Measurements from ENCODE around the gene SMURF1. TPM values are rescaled to one million over a fixed set of nuclear protein-coding genes. Genes with fewer than 3 reads are reported as not detected.

The SMURF1 gene
- total RNA-seq, 2 experiments from 2014 or later = 12.4 to 13.4 TPM

DNA sequence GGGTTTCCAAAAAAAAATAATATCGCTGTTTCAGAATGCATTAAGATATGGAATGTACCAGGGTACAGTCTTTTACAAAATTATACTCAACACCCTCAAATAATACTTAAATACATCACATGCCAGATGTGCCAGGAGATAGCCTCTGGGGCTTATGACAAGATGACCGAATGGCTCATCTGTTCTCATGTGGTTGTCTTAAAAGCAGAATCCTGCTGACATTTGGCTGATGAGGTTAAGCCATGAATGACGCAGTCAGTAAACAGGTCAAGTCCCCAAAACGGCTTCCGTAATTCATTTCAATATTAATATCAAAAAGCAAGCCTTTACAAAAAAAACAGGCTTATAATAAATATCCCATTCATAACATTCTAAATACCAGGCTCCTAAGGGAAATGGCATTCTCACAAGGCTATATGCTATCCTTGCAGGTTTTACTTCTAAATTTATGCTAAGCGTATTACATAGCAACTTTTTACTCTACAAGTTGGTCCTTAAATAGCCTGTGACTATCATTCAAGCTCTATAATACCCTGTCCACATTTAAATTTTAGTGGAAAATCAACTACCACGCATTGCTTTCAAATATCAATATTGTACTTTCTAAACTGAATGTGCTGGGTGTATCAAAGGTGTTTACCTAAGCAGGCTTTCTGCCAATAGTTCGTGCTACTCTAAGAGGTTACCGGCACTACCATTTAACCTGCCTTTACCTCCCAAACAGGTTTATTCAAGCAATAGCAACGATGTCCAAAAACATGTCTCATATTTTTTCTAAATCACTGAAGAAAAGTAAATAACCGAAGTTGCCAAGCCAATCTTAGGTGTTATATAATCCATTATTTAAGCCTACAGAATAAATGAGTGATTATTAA is 15.6 kb downstream of the SMURF1 start:
- peaks cover 43% of the 10 kb centered on the region for H3K4me1 Mint-ChIP-seq

DNA sequence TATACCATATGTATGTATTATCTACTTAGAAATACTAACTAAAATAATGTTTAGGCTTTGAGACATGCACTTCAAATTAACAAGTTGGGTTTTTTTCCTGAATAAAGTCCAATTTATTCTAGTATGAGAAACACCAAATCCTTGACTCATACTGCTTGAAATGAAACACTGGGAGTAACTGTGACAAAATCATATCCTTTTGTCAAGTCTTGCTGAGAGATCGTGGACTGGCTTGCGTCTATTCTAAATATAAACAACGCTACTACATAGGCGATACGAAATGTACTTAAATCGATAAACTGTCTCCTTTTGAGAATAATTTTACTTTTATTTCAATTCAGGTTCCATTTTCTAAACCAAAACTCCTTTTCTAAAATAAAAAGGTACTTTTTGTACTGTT is 16.3 kb downstream of the SMURF1 start:
- CTCF ChIA-PET = interaction anchor here (0.8 kb wide), 1 partner anchor 12 kb away, joined by 3 read pairs; no protein-coding TSS in a partner anchor
- Mint-ChIP-seq H3K36me3 (ENCODE audit: low read depth) (peaks cover 2% of the 10 kb centered on the region), H3K4me3 (no peak overlapping the region), H3K4me1 (peaks cover 36% of the 10 kb centered on the region), H3K27me3 (no peaks in the 10 kb centered on the region), H3K27ac (no peak overlapping the region), H3K9me3 (ENCODE audit: low read depth) (no peaks in the 10 kb centered on the region)
- no peak for ATAC-seq
- no peak for DNase-seq
- POLR2A ChIA-PET = no interaction called here
- intact Hi-C loops (cut with DNase I, micrococcal nuclease) = no loop called here

More for the DNA sequence above, 15.6 kb downstream of the SMURF1 start:
- Mint-ChIP-seq H3K36me3 (ENCODE audit: low read depth) (no peaks in the 10 kb centered on the region), H3K4me3 (no peak overlapping the region), H3K27me3 (no peaks in the 10 kb centered on the region), H3K9me3 (ENCODE audit: low read depth) (no peaks in the 10 kb centered on the region), H3K27ac (no peak overlapping the region)
- intact Hi-C loops (cut with DNase I, micrococcal nuclease) = no loop called here
- CTCF ChIA-PET = no interaction called here
- DNase-seq = no peak
- no peak for ATAC-seq
- POLR2A ChIA-PET = no interaction called here

- H3K27ac Mint-ChIP-seq = no peak overlapping the region
- POLR2A ChIA-PET = interaction anchor here (0.7 kb wide), 1 partner anchor 33 kb away, joined by 4 read pairs; no protein-coding TSS in a partner anchor
- intact Hi-C loops (cut with DNase I, micrococcal nuclease) = no loop called here
- no peak overlapping the region for H3K4me3 Mint-ChIP-seq
- CTCF ChIA-PET = interaction anchor here (0.8 kb wide), 1 partner anchor 13 kb away, joined by 3 read pairs; no protein-coding TSS in a partner anchor
- no peaks in the 10 kb centered on the region for H3K9me3 Mint-ChIP-seq (ENCODE audit: low read depth)
- DNase-seq (no peak), ATAC-seq (no peak)
- H3K27me3 Mint-ChIP-seq = no peaks in the 10 kb centered on the region
- peaks cover 3% of the 10 kb centered on the region for H3K36me3 Mint-ChIP-seq (ENCODE audit: low read depth)
- H3K4me1 Mint-ChIP-seq = peaks cover 31% of the 10 kb centered on the region
These were observed 16.9 kb downstream of the SMURF1 start for GRCh38 chr7:99126921-99127553.

GRCh38 chr7:99125505-99125865 is 18.4 kb downstream of the SMURF1 start:
- no peak for ATAC-seq
- no peak overlapping the region for H3K27ac Mint-ChIP-seq
- intact Hi-C loops (cut with DNase I, micrococcal nuclease) = no loop called here
- H3K27me3 Mint-ChIP-seq = no peaks in the 10 kb centered on the region
- POLR2A ChIA-PET = no interaction called here
- no peak overlapping the region for H3K4me3 Mint-ChIP-seq
- DNase-seq = no peak
- peaks cover 33% of the 10 kb centered on the region for H3K4me1 Mint-ChIP-seq
- CTCF ChIA-PET = no interaction called here
- peaks cover 9% of the 10 kb centered on the region for H3K36me3 Mint-ChIP-seq (ENCODE audit: low read depth)
- peaks cover 3% of the 10 kb centered on the region for H3K9me3 Mint-ChIP-seq (ENCODE audit: low read depth)

DNA sequence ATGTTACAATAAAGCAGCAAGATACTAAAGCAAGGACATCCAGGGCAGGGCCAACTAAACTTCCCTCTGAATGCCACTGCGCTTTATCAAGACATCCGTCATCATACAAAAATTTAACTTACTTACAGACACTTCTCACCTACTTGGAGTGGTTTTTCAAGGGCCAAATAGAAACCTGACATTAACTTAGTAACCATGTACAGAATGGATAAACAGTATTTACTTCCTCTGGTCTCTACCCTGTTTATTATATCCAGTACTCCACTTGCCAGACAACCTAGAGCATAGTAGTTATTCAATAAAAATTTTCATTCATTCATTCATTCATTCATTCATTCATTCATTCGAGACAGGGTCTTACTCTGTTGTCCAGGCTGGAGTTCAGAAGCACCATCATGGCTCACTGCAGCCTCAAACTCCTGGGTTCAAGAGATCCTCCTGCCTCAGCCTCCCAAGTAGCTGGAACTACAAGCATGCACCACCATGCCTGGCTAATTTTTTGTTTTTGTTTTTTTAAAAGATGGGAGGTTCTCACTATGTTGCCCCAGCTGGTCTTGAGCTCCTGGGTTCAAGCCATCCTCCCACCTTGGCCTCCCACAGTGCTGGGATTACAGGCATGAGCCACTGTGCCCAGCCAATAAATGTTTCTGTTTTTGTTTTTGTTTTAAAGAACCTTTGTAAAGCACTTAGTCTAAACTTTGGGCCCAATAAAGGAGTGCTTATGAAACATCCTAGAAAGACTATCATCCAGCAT is 19.0 kb downstream of the SMURF1 start:
- Mint-ChIP-seq H3K36me3 (ENCODE audit: low read depth) (peaks cover 14% of the 10 kb centered on the region), H3K27ac (no peak overlapping the region), H3K4me1 (peaks cover 37% of the 10 kb centered on the region), H3K4me3 (no peak overlapping the region), H3K9me3 (ENCODE audit: low read depth) (peaks cover 7% of the 10 kb centered on the region), H3K27me3 (no peaks in the 10 kb centered on the region)
- ATAC-seq (no peak), DNase-seq (no peak)
- ChIA-PET CTCF (interaction anchor here (1.3 to 2.0 kb wide), 2 partner anchors 13 to 22 kb away, joined by 3 to 8 read pairs; no protein-coding TSS in a partner anchor), POLR2A (no interaction called here)
- intact Hi-C loops (cut with DNase I, micrococcal nuclease) = no loop called here

- H3K4me3 Mint-ChIP-seq = no peak overlapping the region
- H3K4me1 Mint-ChIP-seq = peaks cover 37% of the 10 kb centered on the region
- CTCF ChIA-PET = interaction anchor here (0.6 to 2.0 kb wide), 4 partner anchors 12 to 717 kb away, joined by 3 to 8 read pairs (median 3); no protein-coding TSS in a partner anchor
- no peaks in the 10 kb centered on the region for H3K27me3 Mint-ChIP-seq
- intact Hi-C loops (cut with DNase I, micrococcal nuclease) = no loop called here
- no peak for ATAC-seq
- H3K27ac Mint-ChIP-seq = no peak overlapping the region
- POLR2A ChIA-PET = no interaction called here
- peaks cover 9% of the 10 kb centered on the region for H3K9me3 Mint-ChIP-seq (ENCODE audit: low read depth)
- DNase-seq = no peak
- H3K36me3 Mint-ChIP-seq (ENCODE audit: low read depth) = peaks cover 18% of the 10 kb centered on the region
These were observed 19.7 kb downstream of the SMURF1 start for GRCh38 chr7:99124236-99124635.

DNA sequence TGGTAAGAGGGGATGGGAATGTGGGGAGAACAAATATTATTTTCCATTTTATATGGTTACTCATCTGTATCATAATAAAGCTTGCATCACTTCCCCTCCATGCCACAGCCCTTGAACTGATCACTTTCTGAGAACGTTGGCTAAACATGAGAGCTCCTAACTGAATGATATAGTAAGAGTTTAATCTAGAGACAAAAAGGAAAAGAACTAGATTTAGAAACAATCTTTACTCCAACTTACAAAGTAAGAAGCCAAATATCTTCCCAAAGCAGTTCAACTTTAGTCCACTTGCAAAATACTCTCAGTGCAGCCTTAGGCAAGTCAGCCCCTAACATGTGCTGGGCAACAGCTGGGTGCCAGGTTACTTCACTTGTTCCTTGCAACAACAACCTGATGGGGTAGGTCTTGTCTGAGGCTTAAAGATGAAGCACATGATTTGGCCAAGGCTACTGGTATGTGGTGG is 20.3 kb downstream of the SMURF1 start:
- Mint-ChIP-seq H3K9me3 (ENCODE audit: low read depth) (peaks cover 9% of the 10 kb centered on the region), H3K4me3 (no peak overlapping the region), H3K27me3 (no peaks in the 10 kb centered on the region), H3K36me3 (ENCODE audit: low read depth) (peaks cover 22% of the 10 kb centered on the region), H3K27ac (peak overlapping the region; percentile 5), H3K4me1 (peaks cover 38% of the 10 kb centered on the region)
- DNase-seq = no peak
- ATAC-seq = peak; percentile 65
- POLR2A ChIA-PET = no interaction called here
- intact Hi-C loops (cut with DNase I, micrococcal nuclease) = no loop called here
- CTCF ChIA-PET = interaction anchor here (0.6 to 2.0 kb wide), 3 partner anchors 11 to 173 kb away, joined by 3 to 8 read pairs (median 3); no protein-coding TSS in a partner anchor

GRCh38 chr7:99122762-99123161 is 21.1 kb downstream of the SMURF1 start:
- H3K4me1 Mint-ChIP-seq = peaks cover 46% of the 10 kb centered on the region
- H3K36me3 Mint-ChIP-seq (ENCODE audit: low read depth) = peaks cover 22% of the 10 kb centered on the region
- ChIA-PET POLR2A (no interaction called here), CTCF (no interaction called here)
- no peak for ATAC-seq
- DNase-seq = no peak
- intact Hi-C loops (cut with DNase I, micrococcal nuclease) = no loop called here
- no peak overlapping the region for H3K4me3 Mint-ChIP-seq
- H3K9me3 Mint-ChIP-seq (ENCODE audit: low read depth) = peaks cover 9% of the 10 kb centered on the region
- no peak overlapping the region for H3K27ac Mint-ChIP-seq
- no peaks in the 10 kb centered on the region for H3K27me3 Mint-ChIP-seq

GRCh38 chr7:99121496-99122021 is 22.3 kb downstream of the SMURF1 start:
- Mint-ChIP-seq H3K4me1 (peaks cover 42% of the 10 kb centered on the region), H3K27ac (no peak overlapping the region), H3K27me3 (no peaks in the 10 kb centered on the region), H3K36me3 (ENCODE audit: low read depth) (peaks cover 25% of the 10 kb centered on the region), H3K9me3 (ENCODE audit: low read depth) (peaks cover 11% of the 10 kb centered on the region), H3K4me3 (no peak overlapping the region)
- DNase-seq (no peak), ATAC-seq (no peak)
- ChIA-PET CTCF (no interaction called here), POLR2A (no interaction called here)
- intact Hi-C loops (cut with DNase I, micrococcal nuclease) = no loop called here

DNA sequence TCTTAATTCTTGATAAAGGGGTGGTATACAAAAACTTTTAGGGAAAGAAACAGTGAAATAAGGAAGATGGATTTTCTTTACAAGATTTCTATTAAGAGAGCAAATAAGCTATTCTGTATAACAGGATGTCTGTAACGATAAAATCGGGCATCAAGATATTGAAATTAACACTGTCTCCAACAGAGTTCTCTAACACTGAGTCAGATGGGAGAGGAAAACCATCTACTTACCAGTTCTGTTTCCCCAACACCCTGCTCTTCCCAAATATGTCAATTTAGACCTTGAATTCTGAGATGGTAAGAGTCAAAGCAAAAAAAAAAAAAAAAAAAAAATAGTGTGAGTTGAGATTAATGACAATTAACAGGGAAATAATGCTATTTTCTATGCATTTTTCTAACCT is 23.0 kb downstream of the SMURF1 start:
- no peaks in the 10 kb centered on the region for H3K27me3 Mint-ChIP-seq
- H3K4me1 Mint-ChIP-seq = peaks cover 46% of the 10 kb centered on the region
- no peak overlapping the region for H3K27ac Mint-ChIP-seq
- no peak overlapping the region for H3K4me3 Mint-ChIP-seq
- H3K9me3 Mint-ChIP-seq (ENCODE audit: low read depth) = peaks cover 13% of the 10 kb centered on the region
- intact Hi-C loops (cut with DNase I, micrococcal nuclease) = no loop called here
- CTCF ChIA-PET = interaction anchor here (0.6 kb wide), 1 partner anchor 28 kb away, joined by 3 read pairs; no protein-coding TSS in a partner anchor
- POLR2A ChIA-PET = no interaction called here
- DNase-seq (no peak), ATAC-seq (no peak)
- peaks cover 25% of the 10 kb centered on the region for H3K36me3 Mint-ChIP-seq (ENCODE audit: low read depth)

GRCh38 chr7:99120501-99120900 is 23.4 kb downstream of the SMURF1 start:
- Mint-ChIP-seq H3K27ac (no peak overlapping the region), H3K9me3 (ENCODE audit: low read depth) (peaks cover 13% of the 10 kb centered on the region), H3K4me1 (peaks cover 45% of the 10 kb centered on the region), H3K36me3 (ENCODE audit: low read depth) (peaks cover 25% of the 10 kb centered on the region), H3K4me3 (no peak overlapping the region), H3K27me3 (no peaks in the 10 kb centered on the region)
- ATAC-seq (no peak), DNase-seq (no peak)
- ChIA-PET POLR2A (no interaction called here), CTCF (interaction anchor here (0.6 kb wide), 1 partner anchor 27 kb away, joined by 3 read pairs; no protein-coding TSS in a partner anchor)
- intact Hi-C loops (cut with DNase I, micrococcal nuclease) = no loop called here
